Spinal cord (tissue), 10 donors: ENCODE data around the gene EIF3K. TPM values are rescaled to one million over a fixed set of nuclear protein-coding genes. Genes with fewer than 3 reads are reported as not detected.

ENCODE experiments used
- DNase-seq, 6 donors: peaks; one replicate each; pipeline versions ENCODE4 v3.0.0 to v3.0.0-alpha.2; 2013 to 2015; ENCODE audit warnings: low spot score in 6 of 6, low read depth in 4 of 6
- H3K27ac ChIP-seq: one replicate; pipeline ENCODE4 v1.5.1; 2013; ENCODE audit warnings: low read depth, low read length, control low read depth
- H3K27me3 ChIP-seq: one replicate; pipeline ENCODE4 v1.6.1; 2013; ENCODE audit warnings: low read length; ENCODE audit not compliant: control insufficient read depth, insufficient read depth
- H3K36me3 ChIP-seq: one replicate; pipeline ENCODE4 v1.6.1; 2013; ENCODE audit warnings: low read length; ENCODE audit not compliant: control insufficient read depth, insufficient read depth
- H3K4me1 ChIP-seq: one replicate; pipeline ENCODE4 v1.6.1; 2013; ENCODE audit warnings: low read length; ENCODE audit not compliant: control insufficient read depth, insufficient read depth
- H3K4me3 ChIP-seq: one replicate; pipeline ENCODE4 v1.5.1; 2013; ENCODE audit warnings: low read depth, low read length, control low read depth
- H3K9me3 ChIP-seq: one replicate; pipeline ENCODE4 v1.6.1; 2013; ENCODE audit warnings: low read length; ENCODE audit not compliant: control insufficient read depth, insufficient read depth
- WGBS: methylation state at CpG from one replicate; pipeline ENCODE4 v1.1.5; 2013; ENCODE audit warnings: missing lambda C conversion rate; ENCODE audit not compliant: insufficient coverage; 5-methylcytosine and 5-hydroxymethylcytosine counted together
- polyA plus RNA-seq, 2 donors: library from polyadenylated mRNA; unstranded; fragments of 120-200 nt; gene quantifications; one replicate each; pipeline ENCODE4 v1.2.1, GENCODE V29; 2013; ENCODE audit not compliant: insufficient read length in 2 of 2
- total RNA-seq, 2 donors: library from RNA; depleted of rRNA in 1 of 2; stranded (reverse); fragments of 120-200 nt in 1 of 2; fragments of >200 nt in 1 of 2; gene quantifications; one replicate each; pipeline versions ENCODE4 v1.2.3 to v1.2.4, GENCODE V29; 2013 to 2014
- donor health status: healthy.

EIF3K gene
- total and polyA plus RNA-seq, 4 donors: 110 to 268 (median 260) TPM

- no peaks in the 10 kb centered on the region for H3K9me3 ChIP-seq
- peaks cover 8% of the 10 kb centered on the region for H3K36me3 ChIP-seq
- H3K27ac ChIP-seq: peak overlapping the region; percentile 59
- 63% methylated on average over 6 of the region's 10 CpGs for WGBS
- peaks cover 40% of the 10 kb centered on the region for H3K4me1 ChIP-seq
- no peak for DNase-seq
- no peak overlapping the region for H3K4me3 ChIP-seq
- H3K27me3 ChIP-seq: no peaks in the 10 kb centered on the region
Observed at GRCh38 chr19:38683393-38684077, 64.5 kb downstream of the EIF3K start.

DNA sequence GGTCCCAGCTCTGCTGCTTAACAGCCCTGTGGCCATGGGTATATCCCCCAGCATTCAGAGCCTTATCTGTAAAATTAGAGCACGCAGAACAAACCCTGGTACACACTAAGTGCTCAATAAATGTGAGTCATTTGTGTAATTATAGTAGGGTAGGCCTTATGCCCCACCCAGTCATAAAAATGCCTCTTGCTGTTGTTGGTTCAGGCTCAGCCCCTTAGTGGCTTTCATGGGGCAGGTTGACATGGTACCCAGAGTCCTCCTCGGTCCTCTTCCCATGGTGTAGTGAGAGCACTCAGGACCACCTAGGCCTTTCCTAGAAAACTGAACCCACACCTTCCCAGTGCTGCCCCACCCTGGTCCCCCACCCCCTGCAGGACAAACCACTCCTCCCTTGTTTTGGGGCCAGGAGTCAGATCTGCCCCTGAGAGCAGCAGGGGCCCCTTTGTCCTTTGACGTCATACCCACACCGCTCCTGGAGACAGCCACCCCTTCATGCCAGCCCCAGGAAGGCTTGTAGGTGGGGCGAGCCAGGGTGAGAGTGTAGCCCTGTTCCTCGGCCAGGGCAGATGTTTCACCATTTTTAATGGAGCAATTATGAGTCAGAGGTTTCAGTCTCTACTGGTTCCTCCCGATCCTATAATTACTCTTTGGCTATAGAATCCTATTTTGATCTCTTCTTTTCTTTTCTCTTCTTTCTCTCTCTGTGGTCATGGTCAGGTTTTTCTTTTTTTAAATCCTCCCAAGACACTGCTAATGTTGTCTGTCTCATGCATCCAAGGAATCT, 65.3 kb downstream of the EIF3K start:
- Histone ChIP-seq H3K9me3 (no peaks in the 10 kb centered on the region), H3K36me3 (peaks cover 6% of the 10 kb centered on the region), H3K27ac (peak overlapping the region; percentile 59), H3K27me3 (no peaks in the 10 kb centered on the region), H3K4me1 (peaks cover 37% of the 10 kb centered on the region), H3K4me3 (no peak overlapping the region)
- 52% methylated on average over 3 of the region's 7 CpGs for WGBS
- no peak for DNase-seq

GRCh38 chr19:38684862-38685665, 66.1 kb downstream of the EIF3K start:
- Histone ChIP-seq H3K9me3 (no peaks in the 10 kb centered on the region), H3K27ac (peak overlapping the region; percentile 59), H3K4me3 (no peak overlapping the region), H3K4me1 (peaks cover 38% of the 10 kb centered on the region), H3K27me3 (no peaks in the 10 kb centered on the region), H3K36me3 (peaks cover 6% of the 10 kb centered on the region)
- 77% methylated on average over 11 of the region's 15 CpGs for WGBS
- no peak for DNase-seq

GRCh38 chr19:38685666-38686529, 66.9 kb downstream of the EIF3K start:
- 26% methylated on average over 5 of the region's 10 CpGs for WGBS
- H3K9me3 ChIP-seq: no peaks in the 10 kb centered on the region
- DNase-seq: peak in 2 of 6 donors; percentile 23 to 78
- H3K36me3 ChIP-seq: peaks cover 6% of the 10 kb centered on the region
- peak overlapping the region; percentile 59 for H3K27ac ChIP-seq
- H3K4me3 ChIP-seq: no peak overlapping the region
- H3K4me1 ChIP-seq: peaks cover 40% of the 10 kb centered on the region
- no peaks in the 10 kb centered on the region for H3K27me3 ChIP-seq

GRCh38 chr19:38686530-38686888, 67.5 kb downstream of the EIF3K start:
- peaks cover 42% of the 10 kb centered on the region for H3K4me1 ChIP-seq
- no peaks in the 10 kb centered on the region for H3K9me3 ChIP-seq
- H3K4me3 ChIP-seq: no peak overlapping the region
- H3K27me3 ChIP-seq: no peaks in the 10 kb centered on the region
- H3K36me3 ChIP-seq: peaks cover 6% of the 10 kb centered on the region
- 94% methylated on average over 5 of the region's 5 CpGs for WGBS
- peak overlapping the region; percentile 59 for H3K27ac ChIP-seq
- DNase-seq: no peak

Other genes starting within 250 kb of the EIF3K start
- gene PSMD8, start 244.6 kb upstream of the EIF3K start, total RNA-seq: 100 to 1,000 TPM; 177 to 185 TPM
- gene PSMD8, start 244.6 kb upstream of the EIF3K start, polyA plus RNA-seq: 100 to 1,000 TPM; 196 to 209 TPM
- gene GGN, start 231.2 kb upstream of the EIF3K start, total RNA-seq: under 1 TPM in 1 of 2 donors, not detected in 1; 0.28 TPM
- 1 to 10 TPM; 1.3 to 1.9 TPM for gene GGN, start 231.2 kb upstream of the EIF3K start, polyA plus RNA-seq
- gene SPRED3, start 230.5 kb upstream of the EIF3K start, total RNA-seq: 1 to 10 TPM; 1.3 to 1.9 TPM
- gene SPRED3, start 230.5 kb upstream of the EIF3K start, polyA plus RNA-seq: 1 to 10 TPM; 8.3 to 9.3 TPM
- 10 to 100 TPM; 10.5 to 20.4 TPM for gene FAM98C, start 216.1 kb upstream of the EIF3K start, total RNA-seq
- 10 to 100 TPM; 38.0 to 52.3 TPM for gene FAM98C, start 216.1 kb upstream of the EIF3K start, polyA plus RNA-seq
- gene RASGRP4, start 193.0 kb upstream of the EIF3K start, total RNA-seq: 1 to 10 TPM; 1.2 to 1.6 TPM
- gene RASGRP4, start 193.0 kb upstream of the EIF3K start, polyA plus RNA-seq: 1 to 10 TPM; 1.5 to 2.0 TPM
- gene RYR1, start 185.5 kb upstream of the EIF3K start, total RNA-seq: 1 to 10 TPM; 6.0 to 6.9 TPM
- 10 to 100 TPM; 14.1 to 15.1 TPM for gene RYR1, start 185.5 kb upstream of the EIF3K start, polyA plus RNA-seq
- gene MAP4K1, start 1.2 kb upstream of the EIF3K start, total RNA-seq: 1 to 10 TPM; 1.6 to 2.4 TPM
- gene MAP4K1, start 1.2 kb upstream of the EIF3K start, polyA plus RNA-seq: 10 to 100 TPM in 1 of 2 donors, 1 to 10 TPM in 1; 8.9 to 12.2 TPM
- 100 to 1,000 TPM; 103 to 142 TPM for gene ACTN4, start 28.5 kb downstream of the EIF3K start, total RNA-seq
- gene ACTN4, start 28.5 kb downstream of the EIF3K start, polyA plus RNA-seq: 100 to 1,000 TPM; 292 to 297 TPM
- gene CAPN12, start 125.3 kb downstream of the EIF3K start, total RNA-seq: 1 to 10 TPM in 1 of 2 donors, under 1 TPM in 1; 0.69 to 1.1 TPM
- gene CAPN12, start 125.3 kb downstream of the EIF3K start, polyA plus RNA-seq: 1 to 10 TPM; 2.5 to 2.8 TPM
- gene LGALS7, start 154.3 kb downstream of the EIF3K start, total RNA-seq: under 1 TPM in 1 of 2 donors, not detected in 1; 0.72 TPM
- 1 to 10 TPM in 1 of 2 donors, not detected in 1; 1.4 TPM for gene LGALS7, start 154.3 kb downstream of the EIF3K start, polyA plus RNA-seq
- gene LGALS7B, start 170.0 kb downstream of the EIF3K start, total RNA-seq: 1 to 10 TPM in 1 of 2 donors, not detected in 1; 1.9 TPM
- gene LGALS7B, start 170.0 kb downstream of the EIF3K start, polyA plus RNA-seq: 1 to 10 TPM in 1 of 2 donors, not detected in 1; 2.6 TPM
- 1 to 10 TPM in 1 of 2 donors, under 1 TPM in 1; 0.89 to 1.0 TPM for gene LGALS4, start 193.8 kb downstream of the EIF3K start, total RNA-seq
- gene LGALS4, start 193.8 kb downstream of the EIF3K start, polyA plus RNA-seq: 1 to 10 TPM; 1.8 to 2.0 TPM
- gene ECH1, start 212.6 kb downstream of the EIF3K start, total RNA-seq: 10 to 100 TPM; 31.1 to 49.4 TPM
- 100 to 1,000 TPM; 123 to 142 TPM for gene ECH1, start 212.6 kb downstream of the EIF3K start, polyA plus RNA-seq
- 100 to 1,000 TPM; 214 to 274 TPM for gene HNRNPL, start 230.8 kb downstream of the EIF3K start, total RNA-seq
- 100 to 1,000 TPM; 312 to 338 TPM for gene HNRNPL, start 230.8 kb downstream of the EIF3K start, polyA plus RNA-seq